HepG2 (cell line): ENCODE results near the gene MTCP1. TPM values are rescaled to one million over a fixed set of nuclear protein-coding genes. Genes with fewer than 3 reads are reported as not detected.

Source experiments
- ATAC-seq: fragments of 200-7000 bp; cut with Tn5 transposase; 3 replicates; pipeline ENCODE4 v1.9.1; 2020; ENCODE audit warnings: mild to moderate bottlenecking, moderate library complexity
- BruUV-seq: library from RNA; stranded (reverse); fragments of 400-500 nt; replicated peaks from 2 replicates; lab custom pipeline; 2021; lab: Mats Ljungman, UMichigan
- CTCF ChIA-PET: fragments of 300-600 bp; formaldehyde crosslinking; extraction: SDS; loops from one replicate; lab custom pipeline; 2021; ENCODE audit warnings: low total read pairs, inconsistent platforms, low intra/inter-chr PET ratio; lab: Yijun Ruan, JAX
- POLR2A ChIA-PET: fragments of 350-600 bp; sonication (Branson Sonifier 250); formaldehyde crosslinking; loops from one replicate; lab custom pipeline; 2020; ENCODE audit warnings: antibody characterized with exemption, inconsistent platforms; lab: Yijun Ruan, JAX
- DNase-seq: peaks from one replicate; pipeline ENCODE4 v3.0.0-alpha.2; 2015; ENCODE audit warnings: low spot score
- FAIRE-seq: peaks from 3 replicates; lab custom pipeline; 2011; peaks lifted over from hg19 to GRCh38; lab: Jason Lieb, UNC
- H2AFZ ChIP-seq: one replicate; pipeline ENCODE4 v1.6.1; 2011; ENCODE audit warnings: low read length, inconsistent platforms
- H3K27ac ChIP-seq: fragments of 300-600 bp; 3 replicates; pipeline ENCODE4 v1.8.0; 2011; ENCODE audit warnings: mixed run types, mild to moderate bottlenecking, mixed read lengths, low read length, inconsistent platforms; ENCODE audit not compliant: insufficient read depth; ENCODE audit errors: extremely low read length
- H3K27me3 ChIP-seq, 2 experiments: fragments of 200-600 bp in 1 of 2; 2 replicates in 1 of 2; 3 replicates in 1 of 2; pipeline versions ENCODE4 v1.6.0 to v1.8.0; 2011; ENCODE audit warnings: low read length in 2 of 2, mild to moderate bottlenecking in 2 of 2, moderate library complexity in 2 of 2, inconsistent platforms in 1 of 2; ENCODE audit not compliant: insufficient read depth in 2 of 2, control insufficient read depth in 1 of 2
- H3K36me3 ChIP-seq, 2 experiments: fragments of 200-600 bp in 1 of 2; replicated peaks in 1 of 2; 2 replicates in 1 of 2; 3 replicates in 1 of 2; pipeline versions ENCODE4 v1.5.1 to v1.8.0; 2011; ENCODE audit warnings: low read length in 2 of 2, inconsistent platforms in 1 of 2; ENCODE audit not compliant: insufficient read depth in 2 of 2, control insufficient read depth in 1 of 2
- H3K4me1 ChIP-seq: 2 replicates; pipeline ENCODE4 v1.5.1; 2012; ENCODE audit warnings: low read length, inconsistent platforms; ENCODE audit not compliant: insufficient read depth
- H3K4me2 ChIP-seq: 2 replicates; pipeline ENCODE4 v1.6.0; 2011; ENCODE audit warnings: low read depth, low read length, inconsistent platforms
- H3K4me3 ChIP-seq, 3 experiments: fragments of 200-600 bp in 1 of 3; sonication (generic), shearing (Covaris generic) in 1 of 3; replicated peaks in 1 of 3; 2 replicates each; pipeline ENCODE4 v1.5.1; 2011 to 2016; ENCODE audit warnings: low read length in 3 of 3, inconsistent platforms in 2 of 3, low read depth in 2 of 3, mild to moderate bottlenecking in 2 of 3, control low read depth in 1 of 3, mixed read lengths in 1 of 3; ENCODE audit not compliant: insufficient read depth in 1 of 3
- H3K79me2 ChIP-seq: one replicate; pipeline ENCODE4 v1.6.1; 2011; ENCODE audit warnings: low read length, inconsistent platforms; ENCODE audit not compliant: insufficient read depth
- H3K9ac ChIP-seq: 2 replicates; pipeline ENCODE4 v1.6.0; 2011; ENCODE audit warnings: mild to moderate bottlenecking, low read depth, low read length, inconsistent platforms; ENCODE audit not compliant: insufficient read depth
- H3K9me3 ChIP-seq: 2 replicates; pipeline ENCODE4 v1.5.1; 2012; ENCODE audit warnings: mild to moderate bottlenecking, low read length
- H4K20me1 ChIP-seq: 2 replicates; pipeline ENCODE4 v1.6.0; 2011; ENCODE audit warnings: inconsistent platforms, mild to moderate bottlenecking, low read length, moderate library complexity; ENCODE audit not compliant: insufficient read depth
- LRRFIP1 ChIP-seq: sonication (generic); formaldehyde crosslinking; conservative IDR thresholded peaks from 2 replicates; pipeline ENCODE4 v1.4.0; 2020; ENCODE audit warnings: missing genetic modification reagents
- MTA3 ChIP-seq: sonication (generic); formaldehyde crosslinking; IDR thresholded peaks from 2 replicates; pipeline ENCODE4 v1.4.0; 2020; ENCODE audit warnings: missing genetic modification reagents
- RXRB ChIP-seq: IDR thresholded peaks from 2 replicates; pipeline ENCODE4 v1.6.1; 2016; ENCODE audit warnings: borderline replicate concordance, missing genetic modification reagents, missing compliant biosample characterization
- TARDBP ChIP-seq: sonication (generic); formaldehyde crosslinking; IDR thresholded peaks from 2 replicates; pipeline ENCODE4 v1.8.0; 2022; ENCODE audit warnings: mild to moderate bottlenecking, missing genetic modification reagents
- ZNF20 ChIP-seq: sonication (generic); formaldehyde crosslinking; IDR thresholded peaks from 2 replicates; pipeline ENCODE4 v1.4.0; 2020; ENCODE audit warnings: mild to moderate bottlenecking, moderate library complexity, missing genetic modification reagents
- WGBS: methylation state at CpG from one replicate; pipeline ENCODE4 v1.1.6; 2017; ENCODE audit warnings: low lambda C conversion rate; 5-methylcytosine and 5-hydroxymethylcytosine counted together
- in situ Hi-C: cut with HindIII; loops from 2 replicates; pipeline ENCODE4 v1.10.0; 2017; ENCODE audit warnings: low pct_unique_long_range_greater_than_20kb; ENCODE audit not compliant: extremely low pct_ligation_motif_present
- intact Hi-C: fragments of 100-400 bp; cut with micrococcal nuclease; formaldehyde crosslinking; loops from one replicate; pipeline ENCODE4 v1.10.0; 2022; ENCODE audit not compliant: unreplicated experiment
- polyA plus RNA-seq, 8 experiments: library from polyadenylated mRNA; depleted of rRNA in 3 of 8; stranded (reverse) in 7 of 8; unstranded in 1 of 8; fragments of >200 nt; fragmentation: Illumina TruSeq in 4 of 8; extraction: Trizol in 4 of 8; gene quantifications; 2 replicates each; pipeline versions ENCODE4 v1.2.1 to v1.2.3, GENCODE V29; 2011 to 2016; ENCODE audit warnings: low read depth in 4 of 8, missing spikeins in 1 of 8, mixed read lengths in 1 of 8; ENCODE audit not compliant: insufficient read depth in 1 of 8
- total RNA-seq, 5 experiments: library from RNA; depleted of rRNA; stranded (reverse); fragments of >200 nt; fragmentation: Illumina TruSeq; extraction: Trizol; gene quantifications; 2 replicates each; pipeline ENCODE4 v1.2.3, GENCODE V29; 2016; ENCODE audit warnings: low read depth in 1 of 5

The MTCP1 gene
- total and polyA plus RNA-seq, 2 of the 13 experiments (the other 11 are each of a cell fraction or from before 2014, with no cell fraction given), result 5.1 to 18.9 TPM

- Histone ChIP-seq H3K4me1 (peaks cover 7% of the 10 kb centered on the region; the same call in 1 of the 2 replicates), H3K9me3 (no peaks in the 10 kb centered on the region), H3K27me3 (no peaks in the 10 kb centered on the region), H3K36me3 (no peaks in the 10 kb centered on the region; a peak in 2 of 5 replicates), H3K79me2 (no peaks in the 10 kb centered on the region), H3K4me3 (no peak overlapping the region), H2AFZ (no peak overlapping the region), H3K27ac (no peak overlapping the region), H4K20me1 (no peaks in the 10 kb centered on the region), H3K4me2 (no peak overlapping the region), H3K9ac (no peak overlapping the region)
- in situ Hi-C loops (no loop called here), intact Hi-C loops (no loop called here)
- no TSS peak for BruUV-seq
- FAIRE-seq (no peak), DNase-seq (no peak), ATAC-seq (no peak)
- 95% methylated on average over 2 of the region's 2 CpGs for WGBS
- ChIA-PET CTCF (no interaction called here), POLR2A (no interaction called here)
- no peak for TF ChIP-seq MTA3 (CRISPR knock-in tag)
- TF ChIP-seq LRRFIP1 (CRISPR knock-in tag), result no peak
- no peak for TF ChIP-seq ZNF20 (CRISPR knock-in tag)
- no peak for TF ChIP-seq TARDBP (CRISPR knock-in tag)
- TF ChIP-seq RXRB (CRISPR knock-in tag), result no peak
Measured at GRCh38 chrX:155105919-155106318, 35.0 kb upstream of the MTCP1 start.
